ENCODE results near the gene CAPN7.

The CAPN7 gene

DNA sequence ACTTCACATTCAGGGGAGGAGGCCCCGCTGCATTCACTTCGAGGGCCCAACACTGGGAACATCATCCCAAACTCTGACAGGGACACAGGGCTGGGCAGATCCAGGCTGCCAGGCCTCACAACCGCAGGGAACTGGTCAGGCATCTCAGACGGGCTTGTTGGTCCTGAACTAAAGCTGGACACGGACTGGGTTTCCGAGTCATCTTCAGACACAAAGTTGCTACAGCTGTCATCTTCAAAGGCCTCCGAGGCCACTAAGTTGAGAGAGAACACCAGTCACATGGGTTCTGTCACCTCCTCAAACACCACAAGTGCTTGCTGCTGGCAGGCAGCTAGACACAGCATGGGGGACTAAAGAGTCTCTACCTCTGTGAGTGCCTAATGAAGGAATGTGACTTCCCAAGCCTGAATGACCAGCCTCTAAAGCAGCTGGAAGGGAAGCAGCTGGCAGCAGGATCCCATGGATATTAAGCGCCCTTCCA lies 50.9 kb downstream of the CAPN7 start:
- POLR2A ChIA-PET (ENCODE audit: low non-redundant PET), result no interaction called here
- DNase-seq (ENCODE audit: low spot score), result no peak
- peak overlapping the region; percentile 18; the same call in 1 of the 2 replicates for H3K27ac ChIP-seq
- CTCF ChIA-PET, result no interaction called here
- TF ChIP-seq, protein P1, sequence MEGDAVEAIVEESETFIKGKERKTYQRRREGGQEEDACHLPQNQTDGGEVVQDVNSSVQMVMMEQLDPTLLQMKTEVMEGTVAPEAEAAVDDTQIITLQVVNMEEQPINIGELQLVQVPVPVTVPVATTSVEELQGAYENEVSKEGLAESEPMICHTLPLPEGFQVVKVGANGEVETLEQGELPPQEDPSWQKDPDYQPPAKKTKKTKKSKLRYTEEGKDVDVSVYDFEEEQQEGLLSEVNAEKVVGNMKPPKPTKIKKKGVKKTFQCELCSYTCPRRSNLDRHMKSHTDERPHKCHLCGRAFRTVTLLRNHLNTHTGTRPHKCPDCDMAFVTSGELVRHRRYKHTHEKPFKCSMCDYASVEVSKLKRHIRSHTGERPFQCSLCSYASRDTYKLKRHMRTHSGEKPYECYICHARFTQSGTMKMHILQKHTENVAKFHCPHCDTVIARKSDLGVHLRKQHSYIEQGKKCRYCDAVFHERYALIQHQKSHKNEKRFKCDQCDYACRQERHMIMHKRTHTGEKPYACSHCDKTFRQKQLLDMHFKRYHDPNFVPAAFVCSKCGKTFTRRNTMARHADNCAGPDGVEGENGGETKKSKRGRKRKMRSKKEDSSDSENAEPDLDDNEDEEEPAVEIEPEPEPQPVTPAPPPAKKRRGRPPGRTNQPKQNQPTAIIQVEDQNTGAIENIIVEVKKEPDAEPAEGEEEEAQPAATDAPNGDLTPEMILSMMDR (conservative IDR thresholded peaks at IDR 0.05; ENCODE audit: low read depth), result no peak

DNA sequence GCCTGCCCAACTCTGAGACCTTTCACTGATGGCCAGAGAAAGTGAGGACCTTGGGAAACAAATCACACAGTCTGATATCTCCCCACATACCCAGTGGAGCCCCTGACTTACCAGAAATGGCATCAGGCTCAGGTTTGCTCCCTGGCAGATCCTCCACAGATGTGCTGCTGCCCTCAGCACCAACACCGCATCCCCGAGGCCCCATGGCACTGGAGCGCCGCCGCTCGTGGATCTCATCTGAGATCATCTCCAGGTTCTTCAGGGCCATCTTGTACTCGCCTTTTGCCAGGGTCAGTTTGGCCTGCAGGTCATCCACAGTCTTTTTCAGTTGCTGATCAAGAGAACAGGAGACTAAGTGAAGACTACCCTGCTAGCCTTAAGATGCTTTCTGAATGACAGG lies 52.7 kb downstream of the CAPN7 start:
- ChIA-PET POLR2A (ENCODE audit: low non-redundant PET) (no interaction called here), CTCF (no interaction called here)
- DNase-seq (ENCODE audit: low spot score), result no peak
- no peak overlapping the region for H3K27ac ChIP-seq
- TF ChIP-seq, protein P1 (conservative IDR thresholded peaks at IDR 0.05; ENCODE audit: low read depth), result no peak

DNA sequence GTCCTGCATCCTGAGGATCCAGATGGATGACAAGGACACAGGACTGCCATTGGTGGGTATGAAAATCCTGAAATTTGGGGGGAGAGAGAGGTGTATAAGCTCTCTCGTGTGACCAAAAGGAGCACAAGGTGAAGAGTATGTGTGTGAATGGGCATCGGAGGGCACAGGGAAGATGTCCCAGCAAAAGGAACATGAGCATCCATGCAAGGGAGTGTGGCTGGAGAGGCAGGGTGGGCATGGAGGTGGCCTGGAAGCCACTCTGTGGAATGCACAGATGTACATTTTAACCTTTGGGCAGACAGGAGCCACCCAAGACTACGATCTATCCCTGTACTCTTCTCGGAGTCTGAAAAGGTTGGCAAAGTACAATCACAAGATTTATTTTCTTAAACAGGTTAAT lies 54.5 kb downstream of the CAPN7 start:
- TF ChIP-seq, protein P1 (conservative IDR thresholded peaks at IDR 0.05; ENCODE audit: low read depth), result no peak
- H3K27ac ChIP-seq, result peak overlapping the region; percentile 43

DNA sequence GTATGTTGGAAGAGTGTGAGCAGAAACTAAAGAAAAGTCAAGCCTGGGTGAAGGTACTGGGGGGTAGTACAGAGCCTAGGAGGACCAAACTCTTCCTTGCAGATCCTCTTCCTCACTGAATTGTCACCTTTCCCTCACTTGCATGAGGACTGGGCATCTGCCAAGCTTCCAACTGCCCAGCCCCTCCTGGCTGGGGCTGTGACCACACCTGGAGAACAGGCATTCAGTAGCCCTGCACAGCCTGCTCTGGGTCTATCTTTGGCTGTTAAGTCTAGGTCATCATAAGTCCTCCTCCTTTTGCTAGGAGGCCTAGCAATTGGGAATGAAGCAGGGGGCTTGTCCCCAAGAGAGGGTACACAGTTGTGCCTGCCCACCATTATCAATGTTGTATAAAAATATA lies 55.2 kb downstream of the CAPN7 start:
- TF ChIP-seq, protein P1 (conservative IDR thresholded peaks at IDR 0.05; ENCODE audit: low read depth), result no peak
- peak overlapping the region; percentile 43 for H3K27ac ChIP-seq
- ChIA-PET POLR2A (ENCODE audit: low non-redundant PET) (no interaction called here), CTCF (interaction anchor here (0.6 to 0.7 kb wide), 2 partner anchors 49 to 144 kb away, joined by 3 to 8 read pairs; no protein-coding TSS in a partner anchor)
- no peak for DNase-seq (ENCODE audit: low spot score)

More for the DNA sequence above, 54.5 kb downstream of the CAPN7 start:
- POLR2A ChIA-PET (ENCODE audit: low non-redundant PET), result no interaction called here
- CTCF ChIA-PET, result interaction anchor here (0.7 kb wide), 1 partner anchor 145 kb away, joined by 3 read pairs; no protein-coding TSS in a partner anchor
- no peak for DNase-seq (ENCODE audit: low spot score)

DNA sequence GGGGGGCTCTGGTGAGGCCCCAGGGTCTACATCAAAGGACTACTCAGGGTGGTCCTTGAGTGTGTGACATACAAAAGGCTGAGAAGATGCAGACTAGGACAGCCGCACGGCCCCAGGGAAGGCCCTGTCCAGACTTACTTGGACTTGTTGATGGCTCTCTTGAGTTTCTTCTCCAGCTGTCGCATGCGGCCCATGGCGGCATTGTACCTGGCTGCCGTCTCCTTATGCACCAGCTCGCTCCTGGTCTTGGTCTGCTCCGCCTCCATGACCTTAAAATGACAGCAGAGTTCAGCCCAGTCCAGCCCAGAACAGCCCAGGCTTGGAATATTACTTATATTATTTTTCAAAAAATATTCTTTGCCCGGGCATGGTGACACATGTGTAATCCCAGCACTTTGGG lies 56.0 kb downstream of the CAPN7 start:
- ChIA-PET POLR2A (ENCODE audit: low non-redundant PET) (no interaction called here), CTCF (interaction anchor here (0.6 kb wide), 1 partner anchor 48 kb away, joined by 8 read pairs; no protein-coding TSS in a partner anchor)

DNA sequence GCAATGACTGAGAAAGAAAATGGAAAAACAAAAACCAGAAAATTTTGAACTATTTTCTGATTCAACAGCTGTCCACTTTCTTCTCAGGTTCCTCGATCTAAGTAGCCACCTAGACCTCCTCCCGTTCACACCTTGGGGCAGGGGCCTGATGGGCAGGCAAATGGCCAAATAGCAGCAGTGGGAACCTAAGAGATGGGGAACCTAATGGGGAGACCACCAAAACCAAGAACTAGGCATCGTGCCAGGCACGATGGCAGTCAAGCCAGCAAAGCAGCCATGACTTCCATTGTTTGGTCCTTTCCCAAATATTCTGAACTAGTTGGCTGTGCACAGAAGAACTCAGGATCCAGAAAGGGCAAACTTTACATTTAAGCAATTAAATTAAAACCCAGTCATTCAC lies 57.1 kb downstream of the CAPN7 start:
- ChIA-PET CTCF (no interaction called here), POLR2A (ENCODE audit: low non-redundant PET) (no interaction called here)
- no peak overlapping the region for H3K27ac ChIP-seq
- TF ChIP-seq, protein P1 (conservative IDR thresholded peaks at IDR 0.05; ENCODE audit: low read depth), result no peak
- no peak for DNase-seq (ENCODE audit: low spot score)

More for the DNA sequence above, 56.0 kb downstream of the CAPN7 start:
- TF ChIP-seq, protein P1 (conservative IDR thresholded peaks at IDR 0.05; ENCODE audit: low read depth), result no peak
- H3K27ac ChIP-seq, result no peak overlapping the region
- no peak for DNase-seq (ENCODE audit: low spot score)

Measured in RWPE1 (cell line).